HEK293 (cell line): ENCODE measurements around the gene CDH23.

Source experiments
- KLF10 ChIP-seq: fragments of 450-650 bp; IDR thresholded peaks from 2 replicates; pipeline ENCODE4 v1.5.1; 2018; ENCODE audit warnings: missing biosample characterization, mild to moderate bottlenecking, missing genetic modification characterization
- MYNN ChIP-seq: fragments of 450-650 bp; formaldehyde crosslinking; IDR thresholded peaks from 2 replicates; pipeline ENCODE4 v1.5.1; 2016; ENCODE audit warnings: missing biosample characterization, missing genetic modification characterization, borderline replicate concordance
- TCF7L2 ChIP-seq: IDR thresholded peaks from 2 replicates; pipeline ENCODE4 v1.6.1; 2011; ENCODE audit warnings: low read depth, mild to moderate bottlenecking, inconsistent platforms, low read length, moderate library complexity, borderline replicate concordance
- TRIM28 ChIP-seq: IDR thresholded peaks from 2 replicates; pipeline ENCODE4 v1.6.1; 2011; ENCODE audit warnings: low read length, control low read depth, borderline replicate concordance
- YY1 ChIP-seq: fragments of 450-650 bp; formaldehyde crosslinking; IDR thresholded peaks from 2 replicates; pipeline ENCODE4 v1.5.1; 2018; ENCODE audit warnings: missing biosample characterization, missing genetic modification characterization
- ZNF221 ChIP-seq: fragments of 450-650 bp; formaldehyde crosslinking; IDR thresholded peaks from 2 replicates; pipeline ENCODE4 v1.5.1; 2017; ENCODE audit warnings: missing biosample characterization, missing genetic modification characterization, borderline replicate concordance
- ZNF335 ChIP-seq: fragments of 450-650 bp; formaldehyde crosslinking; conservative IDR thresholded peaks from 2 replicates; pipeline ENCODE4 v1.5.1; 2016; ENCODE audit warnings: missing biosample characterization, missing genetic modification characterization
- ZNF747 ChIP-seq: fragments of 450-650 bp; formaldehyde crosslinking; IDR thresholded peaks from 2 replicates; pipeline ENCODE4 v1.5.1; 2016; ENCODE audit warnings: missing biosample characterization, missing genetic modification characterization
- ZNF776 ChIP-seq: fragments of 450-650 bp; formaldehyde crosslinking; IDR thresholded peaks from 2 replicates; pipeline ENCODE4 v1.5.0; 2017; ENCODE audit warnings: missing biosample characterization, missing genetic modification characterization, borderline replicate concordance
- TF ChIP-seq, protein P1 (sequence below): fragments of 450-650 bp; formaldehyde crosslinking; IDR thresholded peaks from 2 replicates; pipeline ENCODE4 v1.5.1; 2016; ENCODE audit warnings: missing biosample characterization, missing genetic modification characterization
- TF ChIP-seq, protein P2 (sequence below): fragments of 450-650 bp; formaldehyde crosslinking; IDR thresholded peaks from 2 replicates; pipeline ENCODE4 v1.5.1; 2016; ENCODE audit warnings: missing biosample characterization, missing genetic modification characterization

DNA sequence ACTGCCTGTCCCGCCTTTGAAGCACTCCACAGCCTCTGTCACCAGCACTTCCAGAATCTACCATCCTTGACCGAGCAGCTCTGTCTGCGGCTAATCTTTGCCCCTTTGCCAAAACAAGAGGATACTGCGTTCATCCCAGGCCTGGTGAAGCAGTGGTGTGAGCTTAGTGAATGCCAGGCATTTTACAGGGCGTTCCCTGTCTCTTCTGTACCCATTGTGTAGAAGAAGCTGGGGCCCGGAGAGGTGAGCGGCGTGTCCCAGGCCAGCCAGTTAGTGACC lies 261.7 kb downstream of the CDH23 start:
- TF ChIP-seq, protein P1, sequence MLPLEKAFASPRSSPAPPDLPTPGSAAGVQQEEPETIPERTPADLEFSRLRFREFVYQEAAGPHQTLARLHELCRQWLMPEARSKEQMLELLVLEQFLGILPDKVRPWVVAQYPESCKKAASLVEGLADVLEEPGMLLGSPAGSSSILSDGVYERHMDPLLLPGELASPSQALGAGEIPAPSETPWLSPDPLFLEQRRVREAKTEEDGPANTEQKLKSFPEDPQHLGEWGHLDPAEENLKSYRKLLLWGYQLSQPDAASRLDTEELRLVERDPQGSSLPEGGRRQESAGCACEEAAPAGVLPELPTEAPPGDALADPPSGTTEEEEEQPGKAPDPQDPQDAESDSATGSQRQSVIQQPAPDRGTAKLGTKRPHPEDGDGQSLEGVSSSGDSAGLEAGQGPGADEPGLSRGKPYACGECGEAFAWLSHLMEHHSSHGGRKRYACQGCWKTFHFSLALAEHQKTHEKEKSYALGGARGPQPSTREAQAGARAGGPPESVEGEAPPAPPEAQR (tag by site-specific recombination): no peak
- TF ChIP-seq KLF10 (tag by site-specific recombination) (no peak), ZNF335 (tag by site-specific recombination) (no peak), ZNF221 (tag by site-specific recombination) (no peak), TRIM28 (no peak), YY1 (tag by site-specific recombination) (no peak), ZNF747 (tag by site-specific recombination) (no peak), TCF7L2 (no peak), MYNN (tag by site-specific recombination) (no peak), ZNF776 (no peak)
- TF ChIP-seq, protein P2, sequence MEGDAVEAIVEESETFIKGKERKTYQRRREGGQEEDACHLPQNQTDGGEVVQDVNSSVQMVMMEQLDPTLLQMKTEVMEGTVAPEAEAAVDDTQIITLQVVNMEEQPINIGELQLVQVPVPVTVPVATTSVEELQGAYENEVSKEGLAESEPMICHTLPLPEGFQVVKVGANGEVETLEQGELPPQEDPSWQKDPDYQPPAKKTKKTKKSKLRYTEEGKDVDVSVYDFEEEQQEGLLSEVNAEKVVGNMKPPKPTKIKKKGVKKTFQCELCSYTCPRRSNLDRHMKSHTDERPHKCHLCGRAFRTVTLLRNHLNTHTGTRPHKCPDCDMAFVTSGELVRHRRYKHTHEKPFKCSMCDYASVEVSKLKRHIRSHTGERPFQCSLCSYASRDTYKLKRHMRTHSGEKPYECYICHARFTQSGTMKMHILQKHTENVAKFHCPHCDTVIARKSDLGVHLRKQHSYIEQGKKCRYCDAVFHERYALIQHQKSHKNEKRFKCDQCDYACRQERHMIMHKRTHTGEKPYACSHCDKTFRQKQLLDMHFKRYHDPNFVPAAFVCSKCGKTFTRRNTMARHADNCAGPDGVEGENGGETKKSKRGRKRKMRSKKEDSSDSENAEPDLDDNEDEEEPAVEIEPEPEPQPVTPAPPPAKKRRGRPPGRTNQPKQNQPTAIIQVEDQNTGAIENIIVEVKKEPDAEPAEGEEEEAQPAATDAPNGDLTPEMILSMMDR (tag by site-specific recombination): no peak
